SJSA1 (cell line): ENCODE results near the gene LAMC2. TPM values are rescaled to one million over a fixed set of nuclear protein-coding genes. Genes with fewer than 3 reads are reported as not detected.
A peak's percentile ranks its signal among the peaks of the same experiment; 100 is the strongest.
"Not testable (repeated sequence)": the region's sequence is repeated elsewhere in the genome, so short reads cannot be mapped to it uniquely, and the experiment has no call there.

ENCODE experiments used
- DNase-seq, 2 experiments: peaks; one replicate each; pipeline ENCODE4 v3.0.0-alpha.2; 2015 to 2020; ENCODE audit warnings: low spot score in 2 of 2, low read depth in 1 of 2
- H3K27ac ChIP-seq: fragments of 250-450 bp; sonication (Bioruptor Pico); 2 replicates; pipeline ENCODE4 v1.5.1; 2020; ENCODE audit warnings: mild to moderate bottlenecking, moderate library complexity
- H3K27me3 ChIP-seq: fragments of 250-450 bp; sonication (Bioruptor Pico); replicated peaks from 2 replicates; pipeline ENCODE4 v1.5.1; 2020; ENCODE audit warnings: mild to moderate bottlenecking, moderate library complexity
- H3K36me3 ChIP-seq: fragments of 250-450 bp; sonication (Bioruptor Pico); 2 replicates; pipeline ENCODE4 v1.5.1; 2020; ENCODE audit warnings: mild to moderate bottlenecking
- H3K4me1 ChIP-seq: fragments of 250-450 bp; sonication (Bioruptor Pico); replicated peaks from 2 replicates; pipeline ENCODE4 v1.6.1; 2021; ENCODE audit warnings: mild to moderate bottlenecking
- H3K4me3 ChIP-seq: fragments of 250-450 bp; sonication (Bioruptor Pico); 2 replicates; pipeline ENCODE4 v1.5.1; 2020; ENCODE audit warnings: mild to moderate bottlenecking
- H3K9me3 ChIP-seq: fragments of 250-450 bp; sonication (Bioruptor Pico); replicated peaks from 2 replicates; pipeline ENCODE4 v1.5.1; 2020; ENCODE audit warnings: mild to moderate bottlenecking
- total RNA-seq: library from RNA; depleted of rRNA; stranded (reverse); fragments of >200 nt; shearing (Covaris generic); gene quantifications from 2 replicates; pipeline ENCODE4 v1.2.3, GENCODE V29; 2014

Gene LAMC2
- total RNA-seq, 1 experiment from 2014 or later, result 0.18 TPM

GRCh38 chr1:183251101-183251958 lies 65.3 kb downstream of the LAMC2 start:
- Histone ChIP-seq H3K27ac (no peak overlapping the region), H3K36me3 (no peaks in the 10 kb centered on the region), H3K9me3 (no peaks in the 10 kb centered on the region), H3K4me1 (no peaks in the 10 kb centered on the region), H3K4me3 (no peak overlapping the region), H3K27me3 (no peaks in the 10 kb centered on the region)
- no peak for DNase-seq

- no peaks in the 10 kb centered on the region for H3K27me3 ChIP-seq
- H3K9me3 ChIP-seq, result no peaks in the 10 kb centered on the region
- no peaks in the 10 kb centered on the region for H3K4me1 ChIP-seq
- H3K4me3 ChIP-seq, result no peak overlapping the region
- no peaks in the 10 kb centered on the region for H3K36me3 ChIP-seq
- no peak for DNase-seq
- no peak overlapping the region for H3K27ac ChIP-seq
Observed at GRCh38 chr1:183251959-183252450, 65.9 kb downstream of the LAMC2 start.

- Histone ChIP-seq H3K4me3 (no peak overlapping the region), H3K9me3 (no peaks in the 10 kb centered on the region), H3K27ac (no peak overlapping the region), H3K27me3 (no peaks in the 10 kb centered on the region), H3K4me1 (no peaks in the 10 kb centered on the region), H3K36me3 (no peaks in the 10 kb centered on the region)
- no peak for DNase-seq
Observed at GRCh38 chr1:183255073-183255472, 69.0 kb downstream of the LAMC2 start.

- no peaks in the 10 kb centered on the region for H3K9me3 ChIP-seq
- DNase-seq, result no peak
- H3K36me3 ChIP-seq, result no peaks in the 10 kb centered on the region
- no peak overlapping the region for H3K4me3 ChIP-seq
- no peak overlapping the region for H3K27ac ChIP-seq
- H3K4me1 ChIP-seq, result no peaks in the 10 kb centered on the region
- H3K27me3 ChIP-seq, result no peaks in the 10 kb centered on the region
Observed at GRCh38 chr1:183259924-183260323, 73.9 kb downstream of the LAMC2 start.

GRCh38 chr1:183262628-183263200 lies 76.7 kb downstream of the LAMC2 start:
- Histone ChIP-seq H3K9me3 (no peaks in the 10 kb centered on the region), H3K27ac (no peak overlapping the region), H3K36me3 (no peaks in the 10 kb centered on the region), H3K4me3 (no peak overlapping the region), H3K4me1 (no peaks in the 10 kb centered on the region), H3K27me3 (no peaks in the 10 kb centered on the region)
- no peak for DNase-seq

- H3K9me3 ChIP-seq, result no peaks in the 10 kb centered on the region
- no peak for DNase-seq
- H3K27me3 ChIP-seq, result no peaks in the 10 kb centered on the region
- H3K4me1 ChIP-seq, result peaks cover 8% of the 10 kb centered on the region
- no peak overlapping the region for H3K27ac ChIP-seq
- no peak overlapping the region for H3K4me3 ChIP-seq
- H3K36me3 ChIP-seq, result no peaks in the 10 kb centered on the region
Observed at GRCh38 chr1:183263886-183264602, 78.0 kb downstream of the LAMC2 start.

GRCh38 chr1:183267646-183268431 lies 81.8 kb downstream of the LAMC2 start:
- no peaks in the 10 kb centered on the region for H3K9me3 ChIP-seq
- H3K27me3 ChIP-seq, result no peaks in the 10 kb centered on the region
- H3K4me1 ChIP-seq, result peaks cover 36% of the 10 kb centered on the region
- no peaks in the 10 kb centered on the region for H3K36me3 ChIP-seq
- H3K4me3 ChIP-seq, result no peak overlapping the region
- DNase-seq, result no peak
- H3K27ac ChIP-seq, result no peak overlapping the region

- no peaks in the 10 kb centered on the region for H3K9me3 ChIP-seq
- no peak overlapping the region for H3K4me3 ChIP-seq
- peak overlapping the region; percentile 89 for H3K27ac ChIP-seq
- DNase-seq, result peak; percentile 77 to 89
- peaks cover 46% of the 10 kb centered on the region for H3K4me1 ChIP-seq
- no peaks in the 10 kb centered on the region for H3K36me3 ChIP-seq
- no peaks in the 10 kb centered on the region for H3K27me3 ChIP-seq
Observed at GRCh38 chr1:183270541-183271141, 84.6 kb downstream of the LAMC2 start.

- Histone ChIP-seq H3K4me1 (peaks cover 46% of the 10 kb centered on the region), H3K27me3 (no peaks in the 10 kb centered on the region), H3K27ac (peak overlapping the region; percentile 89), H3K9me3 (no peaks in the 10 kb centered on the region), H3K4me3 (no peak overlapping the region), H3K36me3 (no peaks in the 10 kb centered on the region)
- DNase-seq, result peak; percentile 71 to 83
Observed at GRCh38 chr1:183272390-183272848, 86.4 kb downstream of the LAMC2 start.

- no peaks in the 10 kb centered on the region for H3K9me3 ChIP-seq
- H3K4me1 ChIP-seq, result peaks cover 49% of the 10 kb centered on the region
- H3K4me3 ChIP-seq, result no peak overlapping the region
- H3K27ac ChIP-seq, result peak overlapping the region; percentile 89
- no peaks in the 10 kb centered on the region for H3K27me3 ChIP-seq
- DNase-seq, result peak in 1 of 2 experiments; percentile 27
- H3K36me3 ChIP-seq, result no peaks in the 10 kb centered on the region
Observed at GRCh38 chr1:183273300-183273699, 87.2 kb downstream of the LAMC2 start.

GRCh38 chr1:183273984-183274383 lies 87.9 kb downstream of the LAMC2 start:
- H3K27ac ChIP-seq, H3K36me3 ChIP-seq, DNase-seq, H3K9me3 ChIP-seq, H3K4me3 ChIP-seq, H3K27me3 ChIP-seq: not testable (repeated sequence)
- H3K4me1 ChIP-seq, result peaks cover 54% of the 10 kb centered on the region

GRCh38 chr1:183274836-183275235 lies 88.8 kb downstream of the LAMC2 start:
- H3K27me3 ChIP-seq, result no peaks in the 10 kb centered on the region
- H3K4me3 ChIP-seq, result no peak overlapping the region
- no peak overlapping the region for H3K27ac ChIP-seq
- H3K9me3 ChIP-seq, result no peaks in the 10 kb centered on the region
- DNase-seq, result no peak
- H3K4me1 ChIP-seq, result peaks cover 62% of the 10 kb centered on the region
- H3K36me3 ChIP-seq, result no peaks in the 10 kb centered on the region

GRCh38 chr1:183275322-183275721 lies 89.3 kb downstream of the LAMC2 start:
- H3K4me1 ChIP-seq, result peaks cover 64% of the 10 kb centered on the region
- H3K36me3 ChIP-seq, result no peaks in the 10 kb centered on the region
- no peak overlapping the region for H3K27ac ChIP-seq
- H3K4me3 ChIP-seq, result no peak overlapping the region
- DNase-seq, result no peak
- no peaks in the 10 kb centered on the region for H3K27me3 ChIP-seq
- no peaks in the 10 kb centered on the region for H3K9me3 ChIP-seq
